Gastrocnemius medialis (tissue), 4 donors: ENCODE results near the gene SEC24D. TPM values are rescaled to one million over a fixed set of nuclear protein-coding genes. Genes with fewer than 3 reads are reported as not detected.

Source experiments
- ATAC-seq, 2 donors: fragments of 150-250 bp; one replicate each; pipeline ENCODE4 v1.9.1; 2016
- DNase-seq, 2 donors: peaks; one replicate each; pipeline ENCODE4 v3.0.0-alpha.2; 2019
- H3K27ac ChIP-seq, 4 donors: fragments of 200-600 bp; sonication (generic); 1 replicate in 1 of 4; 2 replicates in 3 of 4; pipeline ENCODE4 v1.5.1; 2016 to 2018; ENCODE audit warnings: mild to moderate bottlenecking in 2 of 4, moderate library complexity in 1 of 4
- H3K27me3 ChIP-seq, 3 donors: fragments of 200-600 bp; sonication (generic) in 2 of 3; 1 replicate in 1 of 3; 2 replicates in 2 of 3; pipeline versions ENCODE4 v1.5.1 to v1.6.0; 2016 to 2019; ENCODE audit warnings: mild to moderate bottlenecking in 1 of 3, moderate library complexity in 1 of 3
- H3K36me3 ChIP-seq, 2 donors: fragments of 200-600 bp; sonication (generic) in 1 of 2; one replicate each; pipeline ENCODE4 v1.5.1; 2017 to 2018
- H3K4me1 ChIP-seq, 2 donors: fragments of 200-600 bp; sonication (generic) in 1 of 2; one replicate each; pipeline ENCODE4 v1.5.1; 2016 to 2017; ENCODE audit warnings: mild to moderate bottlenecking in 2 of 2
- H3K4me3 ChIP-seq, 4 donors: fragments of 200-600 bp; sonication (generic) in 3 of 4; 1 replicate in 1 of 4; 2 replicates in 3 of 4; pipeline ENCODE4 v1.5.1; 2016 to 2019; ENCODE audit warnings: mild to moderate bottlenecking in 2 of 4
- H3K9me3 ChIP-seq, 3 donors: fragments of 200-600 bp; sonication (generic) in 2 of 3; 1 replicate in 1 of 3; 2 replicates in 2 of 3; pipeline ENCODE4 v1.5.1; 2016 to 2019
- CTCF ChIP-seq, 5 experiments: fragments of 450-650 bp in 3 of 5; fragments of 200-600 bp in 2 of 5; sonication (generic) in 2 of 5; IDR thresholded peaks in 4 of 5; conservative IDR thresholded peaks in 1 of 5; 1 replicate in 4 of 5; 2 replicates in 1 of 5; pipeline ENCODE4 v1.5.1; 2016 to 2019; ENCODE audit warnings: antibody characterized with exemption in 5 of 5, mild to moderate bottlenecking in 3 of 5, moderate library complexity in 3 of 5
- POLR2A ChIP-seq, 2 donors: fragments of 450-650 bp; IDR thresholded peaks; one replicate each; pipeline ENCODE4 v1.6.1; 2017; ENCODE audit warnings: antibody characterized with exemption in 2 of 2, mild to moderate bottlenecking in 2 of 2, moderate library complexity in 2 of 2
- in situ Hi-C, 4 donors: fragments of 200-750 bp; cut with MboI; loops; one replicate each; pipeline versions ENCODE4 v1.15.0 to v1.8.0; 2017; ENCODE audit warnings: low sequenced_read_pairs in 4 of 4
- intact Hi-C: fragments of 100-400 bp; cut with DNase I; formaldehyde crosslinking; loops from one replicate; pipeline ENCODE4 v1.15.1; 2023; ENCODE audit warnings: low total_unique reads
- total RNA-seq, 4 donors: library from RNA; depleted of rRNA; stranded (reverse); fragments of >200 nt; gene quantifications; one replicate each; pipeline versions ENCODE4 v1.1.0 to v1.2.3, GENCODE V29; 2016

Gene SEC24D
- total RNA-seq, 4 donors from 2014 or later, result 8.9 to 16.2 (median 10.4) TPM

- no peaks in the 10 kb centered on the region for H3K9me3 ChIP-seq
- TF ChIP-seq CTCF (IDR thresholded peaks at IDR 0.05 in 4 of 5, conservative IDR thresholded peaks at IDR 0.05 in 1 of 5) (no peak), POLR2A (IDR thresholded peaks at IDR 0.05) (no peak)
- DNase-seq, result no peak
Observed at GRCh38 chr4:118857760-118858159, 21.8 kb upstream of the SEC24D start.

GRCh38 chr4:118850488-118851173, 14.7 kb upstream of the SEC24D start:
- Histone ChIP-seq H3K4me1 (no peaks in the 10 kb centered on the region), H3K9me3 (no peaks in the 10 kb centered on the region), H3K36me3 (no peaks in the 10 kb centered on the region), H3K27me3 (no peaks in the 10 kb centered on the region), H3K27ac (peak overlapping the region in 1 of 4 donors; percentile 46), H3K4me3 (peak overlapping the region; percentile 39 to 48 (median 45))
- intact Hi-C loops (no loop called here), in situ Hi-C loops (no loop called here)
- TF ChIP-seq CTCF (IDR thresholded peaks at IDR 0.05 in 4 of 5, conservative IDR thresholded peaks at IDR 0.05 in 1 of 5) (no peak), POLR2A (IDR thresholded peaks at IDR 0.05) (no peak)
- ATAC-seq (no peak), DNase-seq (no peak)

More at GRCh38 chr4:118857760-118858159, 21.8 kb upstream of the SEC24D start:
- in situ Hi-C loops, result no loop called here
- no peaks in the 10 kb centered on the region for H3K36me3 ChIP-seq
- H3K27me3 ChIP-seq, result no peaks in the 10 kb centered on the region
- no peak overlapping the region for H3K27ac ChIP-seq
- no peak overlapping the region for H3K4me3 ChIP-seq
- intact Hi-C loops, result no loop called here
- no peaks in the 10 kb centered on the region for H3K4me1 ChIP-seq
- no peak for ATAC-seq

- DNase-seq (no peak), ATAC-seq (no peak)
- in situ Hi-C loops, result loop anchor here in 1 of 4 donors (25.0 kb wide), 1 partner anchor 263 kb away; no protein-coding TSS in a partner anchor
- H3K9me3 ChIP-seq, result no peaks in the 10 kb centered on the region
- H3K4me3 ChIP-seq, result peak overlapping the region; percentile 39 to 48 (median 45)
- H3K27ac ChIP-seq, result no peak overlapping the region
- no peaks in the 10 kb centered on the region for H3K36me3 ChIP-seq
- intact Hi-C loops, result no loop called here
- H3K4me1 ChIP-seq, result no peaks in the 10 kb centered on the region
- no peaks in the 10 kb centered on the region for H3K27me3 ChIP-seq
- TF ChIP-seq POLR2A (IDR thresholded peaks at IDR 0.05) (no peak), CTCF (IDR thresholded peaks at IDR 0.05 in 4 of 5, conservative IDR thresholded peaks at IDR 0.05 in 1 of 5) (no peak)
Observed at GRCh38 chr4:118849867-118850487, 14.1 kb upstream of the SEC24D start.

- Histone ChIP-seq H3K9me3 (no peaks in the 10 kb centered on the region), H3K4me3 (no peak overlapping the region), H3K27ac (no peak overlapping the region), H3K36me3 (no peaks in the 10 kb centered on the region), H3K4me1 (no peaks in the 10 kb centered on the region), H3K27me3 (no peaks in the 10 kb centered on the region)
- DNase-seq (no peak), ATAC-seq (no peak)
- TF ChIP-seq POLR2A (IDR thresholded peaks at IDR 0.05), result no peak
- no peak for TF ChIP-seq CTCF (IDR thresholded peaks at IDR 0.05 in 4 of 5, conservative IDR thresholded peaks at IDR 0.05 in 1 of 5)
- intact Hi-C loops, result no loop called here
- in situ Hi-C loops, result loop anchor here in 1 of 4 donors (25.0 kb wide), 1 partner anchor 262 kb away; no protein-coding TSS in a partner anchor
Observed at GRCh38 chr4:118848901-118849300, 13.0 kb upstream of the SEC24D start.
